SU-DHL-6 (cell line): ENCODE measurements around the gene CYP24A1.

Experiments
- CTCF ChIP-seq: fragments of 200-600 bp; sonication (generic); IDR thresholded peaks from one replicate; pipeline ENCODE4 v1.5.1; 2017; ENCODE audit warnings: antibody characterized with exemption, mild to moderate bottlenecking, low read length, moderate library complexity; ENCODE audit not compliant: insufficient read depth, poor library complexity, severe bottlenecking
- EZH2phosphoT487 ChIP-seq: fragments of 200-600 bp; sonication (generic), shearing (Covaris generic); conservative IDR thresholded peaks from 2 replicates; pipeline ENCODE4 v1.6.1; 2018; ENCODE audit warnings: mild to moderate bottlenecking, antibody characterized with exemption, low read length, moderate library complexity, mixed read lengths

GRCh38 chr20:54110457-54110856, 63.3 kb downstream of the CYP24A1 start:
- no peak for TF ChIP-seq CTCF
- no peak for TF ChIP-seq EZH2phosphoT487
